HG02870 (cell line): Measurements from ENCODE around the gene DNAJC5G.

Experiments used
- ATAC-seq: cut with Tn5 transposase; IDR thresholded peaks from one replicate; pipeline ENCODE4 v1.9.1; 2021; ENCODE audit warnings: mild to moderate bottlenecking, moderate library complexity; ENCODE audit not compliant: unreplicated experiment

Gene DNAJC5G, protein sequence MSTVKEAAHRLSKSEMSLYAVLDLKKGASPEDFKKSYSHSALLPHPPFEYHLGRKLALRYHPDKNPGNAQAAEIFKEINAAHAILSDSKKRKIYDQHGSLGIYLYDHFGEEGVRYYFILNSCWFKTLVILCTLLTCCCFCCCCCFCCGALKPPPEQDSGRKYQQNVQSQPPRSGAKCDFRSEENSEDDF

GRCh38 chr2:27275211-27276150 lies at the start of gene DNAJC5G:
Gene DNAJC5G (plus strand): TSS chr2:27275433. CDS start chr2:27276729, 1,296 bp downstream.
- ATAC-seq = no peak

DNA sequence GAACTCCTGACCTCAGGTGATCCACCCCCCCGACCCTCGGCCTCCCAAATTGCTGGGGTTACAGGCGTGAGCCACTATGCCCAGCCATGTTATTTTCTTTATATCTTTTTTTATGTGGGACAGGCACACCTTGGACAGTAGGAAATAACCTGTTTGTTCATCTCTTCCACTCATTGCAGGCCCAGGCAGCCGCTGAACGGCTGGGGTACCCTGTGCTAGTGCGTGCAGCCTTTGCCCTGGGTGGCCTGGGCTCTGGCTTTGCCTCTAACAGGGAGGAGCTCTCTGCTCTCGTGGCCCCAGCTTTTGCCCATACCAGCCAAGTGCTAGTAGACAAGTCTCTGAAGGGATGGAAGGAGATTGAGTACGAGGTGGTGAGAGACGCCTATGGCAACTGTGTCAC lies 49.7 kb upstream of the DNAJC5G start:
- ATAC-seq = no peak

- no peak for ATAC-seq
These were observed 47.7 kb upstream of the DNAJC5G start for GRCh38 chr2:27227501-27227900.

- no peak for ATAC-seq
These were observed 43.3 kb upstream of the DNAJC5G start for GRCh38 chr2:27231921-27232320.

GRCh38 chr2:27233341-27233740 lies 41.9 kb upstream of the DNAJC5G start:
- no peak for ATAC-seq

DNA sequence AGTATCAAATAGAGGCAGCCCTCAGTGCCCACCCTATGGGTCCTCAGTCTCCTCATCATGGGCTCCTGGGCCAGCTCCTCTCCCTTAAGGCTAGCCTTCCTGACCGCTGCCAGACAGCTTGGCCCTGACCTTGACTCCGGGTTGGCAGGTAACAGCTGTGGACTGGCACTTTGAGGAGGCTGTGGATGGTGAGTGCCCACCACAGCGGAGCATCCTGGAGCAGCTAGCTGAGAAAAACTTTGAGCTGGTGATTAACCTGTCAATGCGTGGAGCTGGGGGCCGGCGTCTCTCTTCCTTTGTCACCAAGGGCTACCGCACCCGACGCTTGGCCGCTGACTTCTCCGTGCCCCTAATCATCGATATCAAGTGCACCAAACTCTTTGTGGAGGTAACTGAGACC lies 39.1 kb upstream of the DNAJC5G start:
- no peak for ATAC-seq

GRCh38 chr2:27236626-27237025 lies 38.6 kb upstream of the DNAJC5G start:
- ATAC-seq = no peak

GRCh38 chr2:27237341-27237945 lies 37.8 kb upstream of the DNAJC5G start:
- no peak for ATAC-seq

DNA sequence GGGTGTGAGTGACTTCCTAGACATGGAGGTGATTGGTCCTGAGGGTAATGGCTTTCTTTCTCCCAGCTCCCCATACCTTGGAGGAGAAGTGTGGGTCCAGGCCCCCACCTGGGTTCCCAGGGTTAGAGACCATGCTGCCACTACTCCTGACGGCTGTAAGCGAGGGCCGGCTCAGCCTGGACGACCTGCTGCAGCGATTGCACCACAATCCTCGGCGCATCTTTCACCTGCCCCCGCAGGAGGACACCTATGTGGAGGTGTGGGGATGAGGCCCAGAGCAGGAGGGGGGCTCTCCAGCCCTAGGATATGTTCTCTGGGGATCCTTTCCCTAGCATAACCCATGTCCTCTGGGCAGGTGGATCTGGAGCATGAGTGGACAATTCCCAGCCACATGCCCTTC lies 36.3 kb upstream of the DNAJC5G start:
- no peak for ATAC-seq

GRCh38 chr2:27240406-27240805 lies 34.8 kb upstream of the DNAJC5G start:
- no peak for ATAC-seq

DNA sequence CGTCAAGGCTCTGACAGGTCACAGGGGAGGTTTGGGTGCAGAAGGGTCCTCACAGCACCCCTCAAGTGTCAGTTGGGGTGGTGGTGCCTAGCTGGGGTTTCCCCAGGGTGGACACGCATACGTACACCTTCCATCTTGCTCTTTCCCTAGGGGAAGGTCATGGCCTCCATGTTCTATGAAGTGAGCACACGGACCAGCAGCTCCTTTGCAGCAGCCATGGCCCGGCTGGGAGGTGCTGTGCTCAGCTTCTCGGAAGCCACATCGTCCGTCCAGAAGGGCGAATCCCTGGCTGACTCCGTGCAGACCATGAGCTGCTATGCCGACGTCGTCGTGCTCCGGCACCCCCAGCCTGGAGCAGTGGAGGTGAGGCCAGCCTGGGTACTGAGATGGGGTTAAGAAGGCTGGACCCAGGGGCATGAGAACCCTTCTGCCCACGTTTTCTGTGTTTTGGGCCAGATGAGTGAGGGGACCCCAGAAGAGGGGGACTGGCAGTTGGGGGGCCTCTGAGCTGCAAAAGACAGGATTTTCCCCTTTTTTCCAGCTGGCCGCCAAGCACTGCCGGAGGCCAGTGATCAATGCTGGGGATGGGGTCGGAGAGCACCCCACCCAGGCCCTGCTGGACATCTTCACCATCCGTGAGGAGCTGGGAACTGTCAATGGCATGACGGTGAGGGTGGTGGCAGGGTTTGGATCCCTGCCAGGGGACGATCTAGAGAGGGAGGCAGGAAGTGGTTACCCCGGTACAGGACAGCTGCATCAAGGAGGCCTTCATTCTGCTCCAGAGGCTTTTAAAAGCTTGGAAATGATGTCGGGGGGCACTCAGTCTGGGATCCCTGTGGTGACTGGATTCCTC lies 33.2 kb upstream of the DNAJC5G start:
- ATAC-seq = no peak

GRCh38 chr2:27242614-27242951 lies 32.6 kb upstream of the DNAJC5G start:
- no peak for ATAC-seq

GRCh38 chr2:27243391-27244130 lies 31.7 kb upstream of the DNAJC5G start:
- no peak for ATAC-seq

DNA sequence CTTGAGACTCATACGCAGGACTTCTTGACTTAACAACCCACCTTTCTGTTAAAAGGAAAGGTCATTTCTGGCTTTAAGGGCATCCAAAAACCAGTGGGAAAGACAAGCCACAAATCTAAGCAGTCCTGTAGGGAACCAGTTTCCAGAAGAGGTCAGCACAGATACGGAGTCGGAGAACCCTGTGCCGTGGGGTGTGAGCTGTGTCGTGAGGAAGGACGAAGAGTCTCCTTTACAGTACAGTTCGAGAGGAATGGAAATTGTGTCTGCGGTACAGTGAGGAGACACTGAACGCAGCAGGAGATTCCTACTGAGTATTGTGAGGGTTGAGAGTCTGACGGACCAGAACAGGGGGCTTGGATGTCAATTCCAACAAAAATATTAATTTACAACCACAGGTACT lies 30.1 kb upstream of the DNAJC5G start:
- no peak for ATAC-seq

GRCh38 chr2:27245626-27246025 lies 29.6 kb upstream of the DNAJC5G start:
- ATAC-seq = no peak

- ATAC-seq = no peak
These were observed 27.3 kb upstream of the DNAJC5G start for GRCh38 chr2:27247893-27248292.

DNA sequence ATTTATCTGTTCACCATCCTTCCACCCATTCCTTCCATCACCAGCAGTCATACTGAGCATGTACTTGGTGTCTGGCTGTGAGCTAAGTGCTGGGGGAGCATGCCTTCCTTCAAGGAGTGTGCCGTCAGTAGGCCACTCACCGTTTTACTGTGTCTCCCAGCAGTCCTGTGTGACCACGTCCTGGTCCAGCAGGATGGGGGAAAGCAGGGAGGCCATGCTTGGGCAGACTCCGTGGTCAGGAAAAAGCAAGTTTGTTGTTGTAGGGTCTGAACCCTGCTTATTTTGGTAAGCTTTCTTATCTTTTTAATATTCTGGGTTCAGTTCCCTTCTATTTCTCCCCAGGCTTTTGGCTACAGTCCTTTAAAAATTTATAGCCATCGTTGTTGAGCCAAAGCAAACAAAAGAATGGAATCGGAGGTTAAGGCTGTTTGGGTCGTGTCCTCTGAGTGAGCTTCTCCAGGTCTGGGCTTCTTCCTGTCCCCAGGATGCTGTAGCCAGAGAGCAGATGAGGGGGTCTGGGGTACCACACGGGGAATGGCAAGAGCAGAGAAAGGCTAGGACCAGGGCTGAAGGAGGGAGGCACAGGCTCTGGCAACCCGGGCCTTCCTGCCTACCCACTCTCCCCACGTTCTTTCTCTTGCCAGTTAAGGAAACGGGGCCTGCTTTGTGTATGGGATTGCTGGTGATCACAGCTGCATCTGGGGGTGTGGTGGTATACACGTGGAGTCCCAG lies 25.9 kb upstream of the DNAJC5G start:
- ATAC-seq = no peak

GRCh38 chr2:27249891-27250651 lies 25.2 kb upstream of the DNAJC5G start:
- no peak for ATAC-seq
